Measurements from ENCODE around the gene DUSP19. TPM values are rescaled to one million over a fixed set of nuclear protein-coding genes. Genes with fewer than 3 reads are reported as not detected.
A peak's percentile ranks its signal among the peaks of the same experiment; 100 is the strongest.

DUSP19 gene
- total and polyA plus RNA-seq, 2 of the 13 experiments (the other 11 are each of a cell fraction or from before 2014, with no cell fraction given): 1.3 to 1.9 TPM

- TF ChIP-seq ZZZ3 (CRISPR knock-in tag; IDR thresholded peaks at IDR 0.05; ENCODE audit: borderline replicate concordance) (no peak), LCORL (IDR thresholded peaks at IDR 0.05) (no peak), LCORL (CRISPR knock-in tag; IDR thresholded peaks at IDR 0.05) (no peak), SP2 (CRISPR knock-in tag; IDR thresholded peaks at IDR 0.05) (no peak), RXRA (CRISPR knock-in tag; IDR thresholded peaks at IDR 0.05) (peak; percentile 38; the same call in 1 of the 2 replicates), AHR (CRISPR knock-in tag; IDR thresholded peaks at IDR 0.05) (no peak), ZMYM2 (CRISPR knock-in tag; IDR thresholded peaks at IDR 0.05) (no peak), ZNF777 (CRISPR knock-in tag; IDR thresholded peaks at IDR 0.05) (peak; percentile 62), ATF5 (CRISPR knock-in tag; IDR thresholded peaks at IDR 0.05; ENCODE audit: low read depth) (no peak), ZSCAN25 (CRISPR knock-in tag; IDR thresholded peaks at IDR 0.05) (no peak), ZBTB7A (CRISPR knock-in tag; IDR thresholded peaks at IDR 0.05) (no peak), ZNF407 (CRISPR knock-in tag; IDR thresholded peaks at IDR 0.05; ENCODE audit: not compliant biosample characterization) (no peak), KDM5A (IDR thresholded peaks at IDR 0.05; ENCODE audit: borderline replicate concordance, low read length) (no peak; the same call in 1 of the 2 replicates), ZSCAN9 (CRISPR knock-in tag; IDR thresholded peaks at IDR 0.05; ENCODE audit: borderline replicate concordance) (no peak; the same call in 1 of the 2 replicates), IRF1 (CRISPR knock-in tag; IDR thresholded peaks at IDR 0.05; ENCODE audit: low read depth) (no peak), RAD21 (CRISPR knock-in tag; IDR thresholded peaks at IDR 0.05) (no peak), ZNF44 (CRISPR knock-in tag; IDR thresholded peaks at IDR 0.05) (no peak; the same call in 1 of the 2 replicates), ARNTL (CRISPR knock-in tag; IDR thresholded peaks at IDR 0.05) (no peak; the same call in 1 of the 2 replicates), ZNF549 (CRISPR knock-in tag; IDR thresholded peaks at IDR 0.05) (no peak), ZNF607 (CRISPR knock-in tag; IDR thresholded peaks at IDR 0.05; ENCODE audit: borderline replicate concordance) (peak; percentile 93; the same call in 1 of the 2 replicates)
These were observed at the start of gene DUSP19 (continued) for GRCh38 chr2:183078464-183079138.
